ENCODE data around the gene CRIP3. TPM values are rescaled to one million over a fixed set of nuclear protein-coding genes. Genes with fewer than 3 reads are reported as not detected.

CRIP3 gene
- total and polyA plus RNA-seq, 4 donors, result 1.1 to 9.5 (median 2.4) TPM

- no peaks in the 10 kb centered on the region for H3K36me3 ChIP-seq (ENCODE audit: control insufficient read depth in 4 of 4, insufficient read depth in 3 of 4, low read depth in 1 of 4, low read length in 3 of 4)
- no peak for TF ChIP-seq HNF4A (conservative IDR thresholded peaks at IDR 0.05)
- no peak for TF ChIP-seq YY1 (IDR thresholded peaks at IDR 0.05)
- no peak for TF ChIP-seq CTCF (IDR thresholded peaks at IDR 0.05; ENCODE audit: low read depth, low read length, missing input control)
- no peak for TF ChIP-seq FOXA1 (IDR thresholded peaks at IDR 0.05)
- no peak for TF ChIP-seq ZBTB33 (IDR thresholded peaks at IDR 0.05)
- TF ChIP-seq GABPA (IDR thresholded peaks at IDR 0.05 in 1 of 2, conservative IDR thresholded peaks at IDR 0.05 in 1 of 2), result no peak
- no peak for TF ChIP-seq JUND (IDR thresholded peaks at IDR 0.05)
- TF ChIP-seq RAD21 (IDR thresholded peaks at IDR 0.05), result no peak
- no peak for TF ChIP-seq ATF3 (IDR thresholded peaks at IDR 0.05)
- no peak for TF ChIP-seq MAX (IDR thresholded peaks at IDR 0.05)
- no peak for TF ChIP-seq HNF4G (IDR thresholded peaks at IDR 0.05)
- no peak for TF ChIP-seq FOXA2 (IDR thresholded peaks at IDR 0.05)
- no peak for TF ChIP-seq EGR1 (IDR thresholded peaks at IDR 0.05; ENCODE audit: low read depth in 2 of 2)
- no peak overlapping the region for H3K27ac ChIP-seq (ENCODE audit: low read depth in 1 of 2, low read length in 2 of 2)
- WGBS, result 78% methylated on average over 9 of the region's 9 CpGs
- no peak overlapping the region for H3K9ac ChIP-seq (ENCODE audit: low read depth in 1 of 2, low read length in 2 of 2)
- H3K9me3 ChIP-seq (ENCODE audit: control insufficient read depth in 4 of 4, low read length in 3 of 4), result no peaks in the 10 kb centered on the region
- H3K27me3 ChIP-seq (ENCODE audit: control insufficient read depth in 4 of 4, insufficient read depth in 4 of 4, low read length in 3 of 4), result no peaks in the 10 kb centered on the region
- peaks cover 11 to 39% (median 28%) of the 10 kb centered on the region in 4 donors for H3K4me1 ChIP-seq (ENCODE audit: control insufficient read depth in 4 of 4, insufficient read depth in 4 of 4, low read length in 3 of 4)
- H3K4me3 ChIP-seq (ENCODE audit: low read depth in 1 of 3, low read length in 3 of 3), result no peak overlapping the region
- no peak for DNase-seq (ENCODE audit: low spot score)
Measured at GRCh38 chr6:43282060-43282459, 26.6 kb downstream of the CRIP3 start.

GRCh38 chr6:43280234-43280633 is 28.4 kb downstream of the CRIP3 start:
- WGBS, result 93% methylated on average over 2 of the region's 2 CpGs
- Histone ChIP-seq H3K4me3 (ENCODE audit: low read depth in 1 of 3, low read length in 3 of 3) (no peak overlapping the region), H3K9ac (ENCODE audit: low read depth in 1 of 2, low read length in 2 of 2) (no peak overlapping the region), H3K27me3 (ENCODE audit: control insufficient read depth in 4 of 4, insufficient read depth in 4 of 4, low read length in 3 of 4) (no peaks in the 10 kb centered on the region), H3K36me3 (ENCODE audit: control insufficient read depth in 4 of 4, insufficient read depth in 3 of 4, low read depth in 1 of 4, low read length in 3 of 4) (no peaks in the 10 kb centered on the region), H3K4me1 (ENCODE audit: control insufficient read depth in 4 of 4, insufficient read depth in 4 of 4, low read length in 3 of 4) (peaks cover 24 to 45% (median 38%) of the 10 kb centered on the region in 4 donors), H3K9me3 (ENCODE audit: control insufficient read depth in 4 of 4, low read length in 3 of 4) (no peaks in the 10 kb centered on the region), H3K27ac (ENCODE audit: low read depth in 1 of 2, low read length in 2 of 2) (no peak overlapping the region)
- TF ChIP-seq REST (IDR thresholded peaks at IDR 0.05) (no peak), ATF3 (IDR thresholded peaks at IDR 0.05) (no peak), HNF4G (IDR thresholded peaks at IDR 0.05) (no peak), CTCF (IDR thresholded peaks at IDR 0.05; ENCODE audit: low read depth, low read length, missing input control) (no peak), YY1 (IDR thresholded peaks at IDR 0.05) (no peak), FOXA2 (IDR thresholded peaks at IDR 0.05) (no peak), SP1 (IDR thresholded peaks at IDR 0.05) (no peak), RAD21 (IDR thresholded peaks at IDR 0.05) (no peak), FOXA1 (IDR thresholded peaks at IDR 0.05) (no peak), EGR1 (IDR thresholded peaks at IDR 0.05; ENCODE audit: low read depth in 2 of 2) (no peak), TAF1 (conservative IDR thresholded peaks at IDR 0.05) (no peak), ZBTB33 (IDR thresholded peaks at IDR 0.05) (no peak), HNF4A (conservative IDR thresholded peaks at IDR 0.05) (no peak), GABPA (IDR thresholded peaks at IDR 0.05 in 1 of 2, conservative IDR thresholded peaks at IDR 0.05 in 1 of 2) (no peak), JUND (IDR thresholded peaks at IDR 0.05) (no peak), NR2F2 (IDR thresholded peaks at IDR 0.05) (no peak)
- no peak for DNase-seq (ENCODE audit: low spot score)
